ENCODE measurements around the gene AXIN1. TPM values are rescaled to one million over a fixed set of nuclear protein-coding genes. Genes with fewer than 3 reads are reported as not detected.
A peak's percentile ranks its signal among the peaks of the same experiment; 100 is the strongest.

The AXIN1 gene
- total RNA-seq, 1 donor from 2014 or later, result 31.5 TPM

DNA sequence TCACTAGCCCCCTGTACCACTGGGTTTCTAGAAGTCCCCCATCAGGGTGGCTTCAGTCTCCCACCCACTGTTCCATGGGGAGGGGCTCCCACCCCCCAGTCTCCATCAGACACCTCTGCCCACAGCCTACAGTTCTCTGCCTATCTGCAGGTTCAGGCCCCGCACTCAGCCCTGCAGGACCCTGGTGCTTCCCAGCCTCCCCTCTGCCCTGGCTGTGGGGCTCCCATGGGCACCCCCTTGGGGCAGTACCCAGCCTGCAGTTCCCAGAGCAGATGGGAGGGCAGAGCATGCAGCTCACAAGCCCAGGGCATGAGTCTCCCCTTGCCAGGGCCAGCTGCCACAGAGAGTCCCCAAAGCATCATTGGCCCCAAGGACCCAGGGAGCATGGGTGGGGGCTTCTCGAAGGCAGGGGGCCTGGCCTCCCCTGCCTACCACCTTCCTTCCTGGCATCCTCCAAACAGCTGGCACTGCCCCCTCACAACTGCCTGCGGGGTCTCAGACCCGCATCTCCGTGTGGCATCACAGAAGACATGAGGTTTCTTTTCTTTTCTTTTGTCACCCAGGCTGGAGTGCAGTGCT is 20.6 kb upstream of the AXIN1 start:
- no peaks in the 10 kb centered on the region for H3K9me3 Mint-ChIP-seq (ENCODE audit: unreplicated experiment)
- peaks cover 15% of the 10 kb centered on the region for H3K4me1 Mint-ChIP-seq (ENCODE audit: unreplicated experiment)

DNA sequence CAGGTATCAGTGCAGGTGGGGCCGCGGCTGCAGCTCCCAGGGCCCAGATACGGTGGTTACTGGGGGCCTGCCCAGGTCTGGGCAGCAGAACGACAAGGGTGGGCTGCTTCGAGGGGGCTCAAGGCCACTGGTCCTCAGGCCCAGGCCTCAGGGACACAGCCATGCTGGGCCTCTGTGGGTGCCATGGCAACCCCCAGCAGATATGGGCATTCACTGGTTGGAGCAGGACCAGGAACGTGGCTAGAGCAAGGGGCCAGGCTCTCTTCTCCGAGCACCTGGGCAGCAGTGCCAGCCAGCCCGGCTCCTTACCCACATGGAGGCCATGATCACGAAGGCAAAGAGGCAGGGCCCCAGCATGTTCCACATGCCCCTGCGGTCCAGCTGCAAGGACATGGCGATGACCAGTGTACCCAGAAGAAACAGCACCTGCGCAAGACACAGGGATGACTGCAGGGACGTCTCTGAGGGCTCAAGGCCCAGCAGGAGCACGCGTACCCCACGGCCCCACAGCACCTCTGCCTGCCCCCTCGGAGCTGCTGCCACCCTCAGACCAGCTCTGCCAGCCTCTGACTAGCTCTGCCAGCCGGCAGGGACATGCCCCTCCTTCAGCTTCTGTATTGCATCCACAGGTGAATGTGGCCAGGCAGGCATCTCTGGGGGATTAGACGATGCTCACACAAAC is 19.9 kb upstream of the AXIN1 start:
- no peak for TF ChIP-seq CTCF (IDR thresholded peaks at IDR 0.05)
- no peaks in the 10 kb centered on the region for H3K9me3 Mint-ChIP-seq (ENCODE audit: unreplicated experiment)
- H3K4me1 Mint-ChIP-seq (ENCODE audit: unreplicated experiment), result peaks cover 15% of the 10 kb centered on the region
- no peak for DNase-seq (ENCODE audit: extremely low spot score, unreplicated experiment)
- H3K27me3 Mint-ChIP-seq (ENCODE audit: unreplicated experiment), result no peaks in the 10 kb centered on the region
- peaks cover 3% of the 10 kb centered on the region for H3K36me3 Mint-ChIP-seq (ENCODE audit: unreplicated experiment)
- no peak overlapping the region for H3K4me3 Mint-ChIP-seq (ENCODE audit: unreplicated experiment)
- H3K27ac Mint-ChIP-seq (ENCODE audit: unreplicated experiment), result no peak overlapping the region

More for the DNA sequence above, 20.6 kb upstream of the AXIN1 start:
- H3K27ac Mint-ChIP-seq (ENCODE audit: unreplicated experiment), result no peak overlapping the region
- peak; percentile 81 for DNase-seq (ENCODE audit: extremely low spot score, unreplicated experiment)
- H3K27me3 Mint-ChIP-seq (ENCODE audit: unreplicated experiment), result no peaks in the 10 kb centered on the region
- H3K36me3 Mint-ChIP-seq (ENCODE audit: unreplicated experiment), result peaks cover 3% of the 10 kb centered on the region
- H3K4me3 Mint-ChIP-seq (ENCODE audit: unreplicated experiment), result no peak overlapping the region
- TF ChIP-seq CTCF (IDR thresholded peaks at IDR 0.05), result no peak

DNA sequence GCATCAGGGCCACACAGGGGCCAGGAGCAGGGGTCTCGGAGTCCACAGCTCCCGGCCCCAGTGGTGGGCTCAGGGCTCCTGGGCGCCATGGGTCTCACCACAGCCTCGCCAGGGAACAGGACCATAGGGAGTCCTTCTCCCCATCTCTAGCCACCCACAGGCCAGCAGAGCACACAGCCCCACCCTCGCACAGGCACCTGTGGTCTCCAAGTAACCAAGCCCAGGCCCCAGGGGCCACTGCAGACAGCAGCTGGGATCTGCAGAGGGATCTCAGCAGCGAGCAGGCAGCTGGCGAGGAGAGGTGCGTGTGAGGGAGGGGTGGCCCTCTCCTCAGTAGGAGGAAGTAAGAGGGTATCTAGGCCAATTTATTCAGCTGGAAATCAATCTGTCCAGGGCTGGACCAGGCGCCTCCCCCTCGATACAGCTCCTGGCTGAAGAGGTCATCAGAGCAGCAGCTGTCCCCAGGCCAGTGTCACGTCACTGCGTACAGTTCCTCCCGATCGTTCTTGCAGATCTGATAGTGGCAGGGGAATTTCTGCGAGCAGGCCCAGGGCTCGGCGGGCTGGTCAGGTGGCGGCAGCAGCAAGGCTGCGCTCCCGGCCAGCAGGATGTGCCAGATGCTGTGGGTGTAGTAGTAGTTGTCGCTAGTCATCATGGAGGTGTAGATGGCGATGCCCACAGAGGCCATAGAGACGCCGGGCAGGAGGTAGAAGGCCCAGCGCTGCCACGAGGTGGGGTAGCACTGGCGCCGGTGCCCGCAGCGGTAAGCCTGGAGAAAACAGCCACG is 19.2 kb upstream of the AXIN1 start:
- H3K4me3 Mint-ChIP-seq (ENCODE audit: unreplicated experiment), result no peak overlapping the region
- H3K9me3 Mint-ChIP-seq (ENCODE audit: unreplicated experiment), result no peaks in the 10 kb centered on the region
- no peak for TF ChIP-seq CTCF (IDR thresholded peaks at IDR 0.05)
- no peak for DNase-seq (ENCODE audit: extremely low spot score, unreplicated experiment)
- H3K36me3 Mint-ChIP-seq (ENCODE audit: unreplicated experiment), result peaks cover 7% of the 10 kb centered on the region
- no peaks in the 10 kb centered on the region for H3K27me3 Mint-ChIP-seq (ENCODE audit: unreplicated experiment)
- H3K4me1 Mint-ChIP-seq (ENCODE audit: unreplicated experiment), result peaks cover 15% of the 10 kb centered on the region
- no peak overlapping the region for H3K27ac Mint-ChIP-seq (ENCODE audit: unreplicated experiment)

GRCh38 chr16:370979-371514 is 18.5 kb upstream of the AXIN1 start:
- Mint-ChIP-seq H3K27ac (ENCODE audit: unreplicated experiment) (peak overlapping the region; percentile 94), H3K27me3 (ENCODE audit: unreplicated experiment) (no peaks in the 10 kb centered on the region), H3K4me1 (ENCODE audit: unreplicated experiment) (peaks cover 15% of the 10 kb centered on the region), H3K4me3 (ENCODE audit: unreplicated experiment) (peak overlapping the region; percentile 85), H3K36me3 (ENCODE audit: unreplicated experiment) (peaks cover 6% of the 10 kb centered on the region), H3K9me3 (ENCODE audit: unreplicated experiment) (no peaks in the 10 kb centered on the region)
- DNase-seq (ENCODE audit: extremely low spot score, unreplicated experiment), result peak; percentile 82
- TF ChIP-seq CTCF (IDR thresholded peaks at IDR 0.05), result no peak

DNA sequence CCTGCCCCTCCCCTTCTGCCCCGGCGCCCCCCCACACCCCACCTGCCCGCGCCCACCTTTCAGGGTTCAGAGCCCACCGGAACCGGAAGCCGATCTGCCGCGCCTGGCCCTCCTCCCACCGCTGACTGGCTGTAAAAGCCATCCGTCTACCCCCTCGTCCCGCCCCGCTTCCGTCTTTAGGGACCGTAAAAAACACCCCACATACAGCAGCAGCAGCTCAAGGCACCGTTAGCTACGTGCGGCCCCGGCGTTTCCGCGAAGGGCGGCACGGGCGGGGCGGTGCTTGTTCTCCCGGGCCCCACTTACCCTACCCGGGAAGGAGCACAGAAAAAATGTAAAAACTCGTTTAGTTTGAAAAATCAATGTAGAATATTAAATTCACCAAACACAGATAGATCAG is 17.9 kb upstream of the AXIN1 start, which contains the start of gene MRPL28:
Gene MRPL28 (minus strand): TSS at position 96 of the 400 bp plus-strand sequence. CDS start 320 bp downstream, outside the sequence.
- peaks cover 15% of the 10 kb centered on the region for H3K4me1 Mint-ChIP-seq (ENCODE audit: unreplicated experiment)
- H3K9me3 Mint-ChIP-seq (ENCODE audit: unreplicated experiment), result no peaks in the 10 kb centered on the region
- no peaks in the 10 kb centered on the region for H3K27me3 Mint-ChIP-seq (ENCODE audit: unreplicated experiment)
- peaks cover 6% of the 10 kb centered on the region for H3K36me3 Mint-ChIP-seq (ENCODE audit: unreplicated experiment)
- peak within 1 kb of the TSS; percentile 94 for H3K27ac Mint-ChIP-seq (ENCODE audit: unreplicated experiment)
- DNase-seq (ENCODE audit: extremely low spot score, unreplicated experiment), result peak; percentile 97
- TF ChIP-seq CTCF (IDR thresholded peaks at IDR 0.05), result no peak
- peak within 1 kb of the TSS; percentile 85 for H3K4me3 Mint-ChIP-seq (ENCODE audit: unreplicated experiment)
